Retina (tissue), 1 donor: ENCODE measurements around the gene RPGRIP1L.
A peak's percentile ranks its signal among the peaks of the same experiment; 100 is the strongest.

Source experiments
- DNase-seq: peaks from one replicate; pipeline ENCODE4 v3.0.0-alpha.2; 2016

The RPGRIP1L gene

DNA sequence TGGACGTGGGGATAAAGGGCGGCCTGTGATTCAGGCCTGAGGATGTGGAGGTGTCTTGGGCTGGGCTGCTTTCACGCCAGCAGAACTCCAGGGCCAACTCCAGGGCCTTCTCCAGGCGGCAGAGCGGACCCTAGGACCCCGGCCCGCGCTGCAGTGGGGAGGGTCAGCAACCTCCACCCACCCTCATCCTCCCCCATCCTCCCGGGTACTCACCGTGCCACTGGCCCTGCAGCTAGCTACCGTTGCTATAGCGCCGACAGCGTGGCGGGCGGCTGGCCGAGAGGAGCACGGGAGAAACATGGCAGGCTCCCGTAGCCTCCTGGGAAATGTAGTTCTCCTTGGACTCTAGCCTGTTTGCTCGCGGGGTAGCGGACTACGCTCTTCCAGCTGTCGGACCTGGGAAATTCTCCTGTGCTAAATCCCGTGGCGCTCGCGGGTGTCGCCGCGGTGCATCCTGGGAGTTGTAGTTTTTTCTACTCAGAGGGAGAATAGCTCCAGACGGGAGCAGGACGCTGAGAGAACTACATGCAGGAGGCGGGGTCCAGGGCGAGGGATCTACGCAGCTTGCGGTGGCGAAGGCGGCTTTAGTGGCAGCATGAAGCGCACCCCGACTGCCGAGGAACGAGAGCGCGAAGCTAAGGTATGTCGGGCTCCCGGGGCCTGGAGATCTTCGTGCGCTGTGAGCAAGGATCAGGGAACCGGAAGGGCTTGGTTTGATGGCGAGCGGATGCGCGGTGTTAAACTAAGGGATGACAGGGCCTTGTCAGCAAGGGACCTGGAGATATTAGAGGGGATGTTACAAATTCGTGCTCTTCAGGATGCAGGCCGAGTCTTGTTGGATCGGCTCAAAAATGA is at the start of gene RPGRIP1L, which contains the start of gene FTO:
RPGRIP1L (minus strand) TSS at position 270 of the 855 bp plus-strand sequence. CDS start 3,136 bp downstream, outside the sequence.
FTO (plus strand) TSS at position 567 of the 855 bp plus-strand sequence.
- DNase-seq: peak; percentile 99

- no peak for DNase-seq
Observed at GRCh38 chr16:53753431-53753830, 49.8 kb upstream of the RPGRIP1L start.

- DNase-seq: no peak
Observed at GRCh38 chr16:53752560-53752959, 48.9 kb upstream of the RPGRIP1L start.

DNA sequence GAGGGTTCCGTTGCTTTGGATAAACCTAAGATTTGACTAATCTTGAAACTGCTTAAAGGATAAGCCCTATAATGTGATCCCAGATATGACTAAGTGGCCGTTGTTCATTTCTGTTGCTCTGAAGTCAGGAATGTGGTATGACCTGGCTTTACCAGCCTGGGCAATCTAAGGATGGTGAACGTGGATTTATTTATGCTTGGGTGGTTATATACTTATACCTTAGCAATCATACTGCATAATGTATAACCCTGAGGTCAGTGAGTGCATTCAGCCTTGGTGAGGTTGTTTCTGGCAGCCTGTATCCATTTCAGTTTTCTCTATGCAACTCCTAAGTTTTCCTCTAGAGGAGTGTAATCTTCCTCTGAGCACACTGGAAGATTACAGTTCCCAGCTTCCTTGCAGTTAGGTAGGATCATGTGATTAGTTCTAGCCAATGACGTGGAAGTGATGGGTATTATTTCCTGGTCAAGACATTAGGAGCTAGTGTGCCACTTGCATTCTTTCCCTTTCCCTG is 42.2 kb upstream of the RPGRIP1L start:
- no peak for DNase-seq

DNA sequence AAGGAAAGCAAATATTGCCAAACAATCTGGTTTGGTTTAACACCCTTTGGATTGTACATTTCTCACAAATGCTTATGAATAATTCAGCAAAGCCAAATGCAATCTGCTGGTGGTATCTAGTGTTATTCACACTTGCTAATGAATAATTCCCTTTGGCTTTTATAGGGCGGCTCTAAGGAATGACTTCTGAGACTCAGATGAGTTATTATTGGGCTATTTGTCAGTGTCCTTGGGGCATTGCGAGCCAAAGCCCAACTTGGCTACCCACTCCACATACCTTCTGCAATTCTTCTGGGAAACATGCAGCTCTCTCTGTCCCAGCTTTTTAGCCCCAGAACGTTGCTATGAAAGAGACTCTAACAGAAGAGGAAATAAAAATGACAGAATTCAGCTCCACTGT is 41.4 kb upstream of the RPGRIP1L start:
- no peak for DNase-seq

DNA sequence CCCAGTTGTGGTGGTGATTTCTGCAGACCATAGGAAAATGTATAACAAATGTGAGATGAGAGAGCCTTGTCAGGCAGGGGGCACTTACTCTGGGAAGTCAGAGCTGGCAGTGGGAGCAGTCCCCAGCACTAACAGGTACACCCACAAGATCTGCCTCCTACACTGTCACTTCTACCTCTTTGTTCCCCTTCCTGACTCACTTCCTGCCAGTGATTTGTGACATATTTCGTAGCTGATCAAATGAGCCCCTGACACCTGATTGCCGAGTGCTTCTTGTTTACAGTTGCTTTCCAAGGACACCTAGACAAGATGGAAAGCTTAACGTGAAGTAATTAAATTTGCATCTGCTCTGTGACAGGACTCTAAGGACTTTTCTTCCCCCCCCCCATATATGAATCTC is 40.8 kb upstream of the RPGRIP1L start:
- DNase-seq: no peak

DNA sequence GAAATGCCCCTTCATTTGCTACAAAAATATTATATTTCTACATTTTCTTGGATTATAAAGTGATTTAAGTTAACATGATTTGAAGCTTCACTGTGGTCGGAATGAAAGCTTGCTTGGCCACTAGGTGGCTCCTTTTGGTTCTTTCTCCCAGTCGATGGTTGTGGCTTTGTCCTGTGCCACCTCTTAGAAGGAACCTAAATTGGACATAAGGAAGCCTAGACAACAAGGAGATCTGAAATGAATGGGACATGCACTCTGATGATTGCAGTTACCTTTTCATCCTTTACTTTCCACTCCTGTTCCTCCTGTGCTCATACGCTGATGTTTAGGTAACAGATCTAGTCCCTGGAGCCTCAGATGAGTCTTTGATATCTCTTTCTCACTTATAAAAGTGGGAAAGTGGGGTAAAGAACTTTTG is 39.5 kb upstream of the RPGRIP1L start:
- no peak for DNase-seq

- DNase-seq: no peak
Observed at GRCh38 chr16:53741546-53741945, 37.9 kb upstream of the RPGRIP1L start.

- no peak for DNase-seq
Observed at GRCh38 chr16:53740933-53741531, 37.4 kb upstream of the RPGRIP1L start.

DNA sequence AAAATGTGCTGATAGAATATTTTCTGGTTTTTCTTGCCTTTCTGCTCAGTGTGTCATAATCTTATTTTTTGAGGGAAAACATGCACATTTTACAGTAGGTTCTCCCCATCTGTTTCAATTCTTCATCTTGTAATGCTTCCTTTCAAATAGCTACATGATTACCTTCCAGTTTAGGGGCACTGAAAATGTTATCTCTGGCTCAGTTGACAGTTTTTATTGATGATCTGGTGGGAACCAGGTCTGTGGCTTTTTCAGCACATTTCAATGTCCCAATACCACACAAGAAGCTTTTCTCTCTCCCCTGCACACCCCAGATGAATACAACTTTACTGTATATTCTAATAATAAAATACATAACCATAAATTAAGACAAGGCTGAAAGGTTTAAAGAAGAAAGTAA is 36.8 kb upstream of the RPGRIP1L start:
- DNase-seq: no peak

- DNase-seq: no peak
Observed at GRCh38 chr16:53737552-53737951, 33.9 kb upstream of the RPGRIP1L start.

- DNase-seq: no peak
Observed at GRCh38 chr16:53736297-53736696, 32.6 kb upstream of the RPGRIP1L start.

DNA sequence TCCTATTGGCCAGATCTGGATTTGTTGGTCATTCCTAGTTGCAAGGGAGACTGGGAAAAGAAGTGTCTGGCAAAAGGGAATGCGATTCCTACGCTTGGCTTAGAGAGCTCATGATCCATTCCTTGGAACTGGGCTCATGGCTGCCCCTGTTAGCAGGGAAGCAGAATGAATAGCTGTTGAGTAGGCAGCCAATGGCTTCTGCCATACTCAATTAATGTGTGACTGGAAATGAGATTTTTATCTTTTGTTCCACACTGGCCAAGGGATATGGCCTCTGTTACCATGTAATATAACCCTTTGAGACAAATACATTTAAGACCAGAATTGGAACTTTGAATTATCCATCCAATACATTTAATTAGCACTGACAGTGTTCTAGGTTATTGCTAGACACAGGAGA is 31.2 kb upstream of the RPGRIP1L start:
- DNase-seq: no peak

- DNase-seq: no peak
Observed at GRCh38 chr16:53732296-53732929, 28.8 kb upstream of the RPGRIP1L start.

GRCh38 chr16:53730693-53731092 is 27.0 kb upstream of the RPGRIP1L start:
- no peak for DNase-seq

GRCh38 chr16:53726625-53727024 is 23.0 kb upstream of the RPGRIP1L start:
- DNase-seq: no peak

- DNase-seq: no peak
Observed at GRCh38 chr16:53721017-53721416, 17.4 kb upstream of the RPGRIP1L start.

DNA sequence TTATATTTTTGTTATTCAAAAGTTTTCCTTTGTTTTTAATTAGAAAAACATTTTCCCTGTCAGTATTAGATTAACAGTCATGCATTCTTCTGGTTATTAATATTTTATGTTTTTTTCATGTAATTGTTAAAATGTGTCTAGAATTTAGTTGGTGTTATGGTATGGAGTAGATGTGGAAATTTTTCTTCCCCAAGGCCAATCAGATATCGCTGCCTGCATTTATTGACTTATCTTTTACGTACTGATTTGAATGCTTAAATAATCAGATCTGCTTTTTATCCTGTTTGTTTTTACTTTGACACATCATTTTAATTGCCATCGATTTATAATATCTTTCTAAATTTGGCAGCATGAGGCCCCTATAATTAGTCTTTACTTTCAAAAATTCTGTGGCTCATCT is 13.9 kb upstream of the RPGRIP1L start:
- no peak for DNase-seq

DNA sequence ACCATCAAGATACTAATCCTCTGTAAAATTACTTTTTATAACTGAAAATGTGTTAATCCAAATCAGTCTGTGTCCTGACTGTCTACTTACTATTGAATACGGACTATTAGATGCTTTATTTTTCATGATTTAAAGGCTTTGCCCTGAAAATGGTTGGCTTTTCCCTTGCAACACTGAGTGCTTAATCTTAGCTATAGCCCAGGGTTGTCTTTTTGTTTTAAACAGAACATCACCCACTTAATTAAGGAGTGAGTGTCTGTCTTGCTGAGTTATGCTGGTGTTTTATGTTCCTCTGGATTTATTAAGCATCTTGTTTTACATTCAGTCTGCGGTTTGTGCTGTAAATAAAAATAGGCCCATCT is 11.3 kb upstream of the RPGRIP1L start:
- peak; percentile 36 for DNase-seq

GRCh38 chr16:53714205-53715022 is 10.8 kb upstream of the RPGRIP1L start:
- DNase-seq: peak; percentile 53

DNA sequence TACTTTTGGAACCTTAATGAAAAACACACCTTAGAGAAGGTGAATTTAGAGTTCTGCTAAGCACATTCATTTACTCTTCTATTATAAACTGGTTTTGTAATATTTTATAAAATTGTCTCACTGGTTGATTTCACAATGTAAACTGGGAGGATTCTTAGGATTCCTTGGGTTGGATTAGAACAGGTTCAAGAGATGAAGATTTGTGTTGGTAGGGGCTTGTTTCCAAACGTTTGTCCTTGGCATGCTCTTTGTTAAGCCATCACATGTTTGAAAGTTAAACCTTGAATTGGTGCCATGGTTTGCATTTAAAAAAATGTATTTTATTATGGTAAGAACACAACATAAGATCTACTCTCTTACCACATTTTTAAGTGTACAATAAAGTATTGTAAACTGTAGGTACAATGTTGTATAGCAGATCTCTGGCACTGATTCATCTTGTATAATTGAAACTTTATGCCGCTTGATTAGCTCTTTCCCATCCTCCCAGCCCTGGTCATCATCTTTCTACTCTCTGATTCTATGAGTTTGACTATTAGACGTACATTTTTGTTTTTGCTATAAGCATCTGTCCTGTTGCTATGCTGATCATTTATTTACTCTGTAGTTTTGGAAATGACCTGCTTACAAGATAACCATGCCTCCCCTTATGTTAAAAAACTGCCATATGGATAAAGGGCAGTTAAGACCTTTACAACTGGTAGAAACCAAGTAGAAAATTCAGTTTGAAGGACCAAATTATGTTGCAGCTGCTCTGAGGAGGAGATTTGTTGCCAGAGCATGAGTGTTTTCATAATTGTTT is 9.9 kb upstream of the RPGRIP1L start:
- DNase-seq: no peak

DNA sequence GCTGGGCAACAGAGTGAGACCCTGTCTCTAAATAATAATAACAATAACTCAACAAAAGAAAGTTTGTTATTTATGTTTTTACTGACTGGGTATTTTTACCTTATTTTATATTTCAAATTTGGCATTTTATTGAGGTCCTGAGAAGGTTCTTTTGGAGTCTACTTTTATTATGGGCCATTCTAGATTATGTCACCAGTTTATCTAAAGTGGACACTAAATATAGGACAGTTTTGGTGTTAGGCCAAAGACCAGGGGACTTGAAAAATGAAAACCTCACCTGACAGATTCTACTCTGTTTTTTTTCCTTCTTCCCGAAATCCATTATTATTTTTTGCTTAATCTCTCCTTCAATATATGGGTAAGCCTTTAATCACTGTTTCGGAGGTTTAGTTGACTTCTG is 8.4 kb upstream of the RPGRIP1L start:
- DNase-seq: no peak
